Activated CD8-positive, alpha-beta memory T cell treated with anti-CD3 and anti-CD28 coated beads for 24 hours (primary cell): Measurements from ENCODE around the gene RBM20.
"Not testable (repeated sequence)": the region's sequence is repeated elsewhere in the genome, so short reads cannot be mapped to it uniquely, and the experiment has no call there.

ENCODE experiments used
- DNase-seq: peaks from one replicate; pipeline ENCODE4 v3.0.0-alpha.2; 2020

RBM20 gene

GRCh38 chr10:110708776-110709443, 64.8 kb downstream of the RBM20 start:
- DNase-seq = no peak

GRCh38 chr10:110709444-110709828, 65.3 kb downstream of the RBM20 start:
- no peak for DNase-seq

GRCh38 chr10:110709964-110710587, 65.9 kb downstream of the RBM20 start:
- DNase-seq = no peak

GRCh38 chr10:110710621-110711020, 66.5 kb downstream of the RBM20 start:
- no peak for DNase-seq

- no peak for DNase-seq
Observed at GRCh38 chr10:110711382-110711781, 67.2 kb downstream of the RBM20 start.

- no peak for DNase-seq
Observed at GRCh38 chr10:110714356-110714755, 70.2 kb downstream of the RBM20 start.

GRCh38 chr10:110717781-110718589, 73.8 kb downstream of the RBM20 start:
- no peak for DNase-seq

GRCh38 chr10:110721406-110722038, 77.4 kb downstream of the RBM20 start:
- no peak for DNase-seq

- DNase-seq = no peak
Observed at GRCh38 chr10:110723224-110723891, 79.2 kb downstream of the RBM20 start.

- no peak for DNase-seq
Observed at GRCh38 chr10:110724116-110724921, 80.2 kb downstream of the RBM20 start.

GRCh38 chr10:110724937-110725336, 80.8 kb downstream of the RBM20 start:
- no peak for DNase-seq

GRCh38 chr10:110725801-110726630, 81.9 kb downstream of the RBM20 start:
- DNase-seq = no peak

- not testable (repeated sequence) for DNase-seq
Observed at GRCh38 chr10:110727785-110728184, 83.6 kb downstream of the RBM20 start.

GRCh38 chr10:110730345-110731050, 86.4 kb downstream of the RBM20 start:
- DNase-seq = no peak

GRCh38 chr10:110733218-110733952, 89.2 kb downstream of the RBM20 start:
- DNase-seq = no peak

- DNase-seq = no peak
Observed at GRCh38 chr10:110735620-110736027, 91.5 kb downstream of the RBM20 start.

- DNase-seq = no peak
Observed at GRCh38 chr10:110737886-110738634, 93.9 kb downstream of the RBM20 start.

- DNase-seq = no peak
Observed at GRCh38 chr10:110739811-110740271, 95.7 kb downstream of the RBM20 start.

- DNase-seq = no peak
Observed at GRCh38 chr10:110742801-110743200, 98.7 kb downstream of the RBM20 start.
